Osteocyte (in vitro differentiated cells): ENCODE data around the gene EBF3. TPM values are rescaled to one million over a fixed set of nuclear protein-coding genes. Genes with fewer than 3 reads are reported as not detected.

Experiments
- DNase-seq: peaks from one replicate; pipeline ENCODE4 v3.0.0; 2021; ENCODE audit warnings: mixed read lengths; ENCODE audit not compliant: unreplicated experiment; ENCODE audit errors: extremely low spot score
- H3K27ac Mint-ChIP-seq: one replicate; pipeline ENCODE4 v1.8.0; 2021; ENCODE audit warnings: mild to moderate bottlenecking, mixed read lengths; ENCODE audit not compliant: unreplicated experiment
- H3K27me3 Mint-ChIP-seq: one replicate; pipeline ENCODE4 v1.8.0; 2021; ENCODE audit warnings: mixed read lengths; ENCODE audit not compliant: unreplicated experiment
- H3K36me3 Mint-ChIP-seq: one replicate; pipeline ENCODE4 v1.8.0; 2021; ENCODE audit warnings: mixed read lengths; ENCODE audit not compliant: unreplicated experiment
- H3K4me1 Mint-ChIP-seq: one replicate; pipeline ENCODE4 v1.8.0; 2021; ENCODE audit warnings: mixed read lengths; ENCODE audit not compliant: unreplicated experiment
- H3K4me3 Mint-ChIP-seq: one replicate; pipeline ENCODE4 v1.8.0; 2021; ENCODE audit warnings: mild to moderate bottlenecking, moderate library complexity, mixed read lengths; ENCODE audit not compliant: unreplicated experiment
- H3K9me3 Mint-ChIP-seq: one replicate; pipeline ENCODE4 v1.8.0; 2021; ENCODE audit warnings: mixed read lengths; ENCODE audit not compliant: unreplicated experiment
- total RNA-seq: library from RNA; stranded (reverse); gene quantifications from 2 replicates; pipeline ENCODE4 v1.2.1, GENCODE V29; 2021
- TF ChIP-seq, protein P1 (sequence below): fragments of 200-600 bp; sonication (generic); IDR thresholded peaks from 2 replicates; pipeline ENCODE4 v1.5.0; 2021; ENCODE audit warnings: antibody characterized with exemption, mild to moderate bottlenecking, moderate library complexity

The EBF3 gene
- total RNA-seq, 1 donor from 2014 or later, result 0.59 TPM

DNA sequence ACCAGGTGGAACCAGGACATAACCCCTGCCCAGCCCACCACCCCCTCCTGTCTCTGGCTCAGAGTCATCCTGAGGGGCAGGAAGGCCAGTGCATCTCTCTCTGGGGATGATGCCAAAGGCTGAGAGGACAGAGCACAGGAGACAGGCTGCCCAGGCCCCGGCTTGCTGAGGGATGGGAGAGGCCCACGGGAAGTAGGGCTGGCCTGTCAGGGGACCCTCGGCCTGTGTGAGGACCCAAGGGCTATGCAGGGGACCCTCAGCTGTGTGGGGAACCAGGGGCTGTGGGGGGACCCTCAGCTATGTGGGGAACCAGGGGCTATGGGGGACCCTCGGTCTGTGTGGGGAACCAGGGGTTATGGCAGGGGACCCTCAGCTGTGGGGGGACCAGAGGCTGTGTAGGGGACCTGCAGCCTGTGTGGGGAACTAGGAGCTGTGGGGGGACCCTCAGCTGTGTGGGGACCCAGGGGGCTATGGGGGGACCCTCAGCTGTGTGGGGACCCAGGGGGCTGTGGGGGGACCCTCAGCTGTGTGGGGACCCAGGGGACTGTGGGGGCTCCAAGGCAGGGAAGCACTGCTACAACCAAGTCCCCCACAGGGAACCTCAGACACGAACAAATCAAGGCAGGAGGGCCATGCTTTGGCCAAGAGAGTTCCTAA, 27.7 kb downstream of the EBF3 start:
- no peaks in the 10 kb centered on the region for H3K4me1 Mint-ChIP-seq
- TF ChIP-seq, protein P1, sequence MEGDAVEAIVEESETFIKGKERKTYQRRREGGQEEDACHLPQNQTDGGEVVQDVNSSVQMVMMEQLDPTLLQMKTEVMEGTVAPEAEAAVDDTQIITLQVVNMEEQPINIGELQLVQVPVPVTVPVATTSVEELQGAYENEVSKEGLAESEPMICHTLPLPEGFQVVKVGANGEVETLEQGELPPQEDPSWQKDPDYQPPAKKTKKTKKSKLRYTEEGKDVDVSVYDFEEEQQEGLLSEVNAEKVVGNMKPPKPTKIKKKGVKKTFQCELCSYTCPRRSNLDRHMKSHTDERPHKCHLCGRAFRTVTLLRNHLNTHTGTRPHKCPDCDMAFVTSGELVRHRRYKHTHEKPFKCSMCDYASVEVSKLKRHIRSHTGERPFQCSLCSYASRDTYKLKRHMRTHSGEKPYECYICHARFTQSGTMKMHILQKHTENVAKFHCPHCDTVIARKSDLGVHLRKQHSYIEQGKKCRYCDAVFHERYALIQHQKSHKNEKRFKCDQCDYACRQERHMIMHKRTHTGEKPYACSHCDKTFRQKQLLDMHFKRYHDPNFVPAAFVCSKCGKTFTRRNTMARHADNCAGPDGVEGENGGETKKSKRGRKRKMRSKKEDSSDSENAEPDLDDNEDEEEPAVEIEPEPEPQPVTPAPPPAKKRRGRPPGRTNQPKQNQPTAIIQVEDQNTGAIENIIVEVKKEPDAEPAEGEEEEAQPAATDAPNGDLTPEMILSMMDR, result no peak
- no peak for DNase-seq
- no peak overlapping the region for H3K4me3 Mint-ChIP-seq
- no peak overlapping the region for H3K27ac Mint-ChIP-seq
- no peaks in the 10 kb centered on the region for H3K27me3 Mint-ChIP-seq
- no peaks in the 10 kb centered on the region for H3K36me3 Mint-ChIP-seq
- H3K9me3 Mint-ChIP-seq, result no peaks in the 10 kb centered on the region

DNA sequence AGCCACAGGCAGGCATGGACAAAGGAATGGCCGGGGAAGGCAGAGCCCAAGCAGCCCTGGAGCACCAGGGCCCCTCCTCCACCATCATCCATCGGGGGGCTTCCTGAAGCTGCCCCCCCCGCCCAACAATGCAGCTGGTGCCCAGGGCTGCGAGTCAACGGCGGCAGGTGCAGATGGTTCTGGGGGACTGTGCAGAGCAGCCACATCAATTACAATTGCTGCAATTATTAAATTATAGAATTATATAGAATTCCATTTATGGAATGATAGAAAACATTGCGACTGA, 28.3 kb downstream of the EBF3 start:
- no peaks in the 10 kb centered on the region for H3K36me3 Mint-ChIP-seq
- no peaks in the 10 kb centered on the region for H3K27me3 Mint-ChIP-seq
- H3K27ac Mint-ChIP-seq, result no peak overlapping the region
- no peaks in the 10 kb centered on the region for H3K9me3 Mint-ChIP-seq
- no peaks in the 10 kb centered on the region for H3K4me1 Mint-ChIP-seq
- DNase-seq, result no peak
- H3K4me3 Mint-ChIP-seq, result no peak overlapping the region
- TF ChIP-seq, protein P1, result no peak

DNA sequence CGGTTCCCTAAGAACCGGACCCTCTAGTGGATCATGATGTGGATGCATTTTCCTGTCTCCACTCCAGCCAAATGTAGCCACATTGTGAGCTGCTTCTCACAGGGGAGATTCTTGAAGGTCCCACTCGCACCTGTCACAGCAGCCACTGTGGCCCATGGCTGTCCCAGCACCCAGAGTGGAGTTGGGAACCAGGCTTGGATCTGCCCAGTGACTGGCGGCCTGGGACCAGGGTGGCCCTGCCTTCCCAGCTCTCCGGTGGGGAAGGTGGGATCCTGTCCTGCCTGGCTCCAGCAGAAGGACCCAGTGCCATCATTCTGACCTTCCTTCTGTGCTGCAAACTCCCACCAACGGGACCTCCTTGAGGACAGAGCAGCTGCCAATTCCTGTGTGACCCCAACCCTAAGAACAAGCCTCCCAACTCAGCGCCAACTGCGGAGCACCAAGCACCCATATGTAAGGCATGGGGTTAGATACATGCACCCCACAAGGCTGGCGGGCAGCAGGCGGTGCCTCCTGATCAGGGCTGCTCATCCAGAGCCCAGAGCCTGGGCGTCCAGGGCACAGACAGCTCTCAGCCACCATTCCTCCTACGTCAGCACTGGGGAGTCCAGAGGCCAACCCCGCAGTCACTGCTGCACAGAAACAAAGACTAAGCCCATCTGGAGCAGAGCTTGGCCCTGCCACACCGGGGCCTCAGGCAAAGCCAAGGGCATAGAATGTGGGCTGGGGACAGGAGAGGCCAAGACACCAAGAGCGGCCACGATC, 28.8 kb downstream of the EBF3 start:
- no peaks in the 10 kb centered on the region for H3K9me3 Mint-ChIP-seq
- H3K4me1 Mint-ChIP-seq, result no peaks in the 10 kb centered on the region
- no peak for DNase-seq
- H3K27me3 Mint-ChIP-seq, result no peaks in the 10 kb centered on the region
- no peak overlapping the region for H3K4me3 Mint-ChIP-seq
- H3K36me3 Mint-ChIP-seq, result no peaks in the 10 kb centered on the region
- H3K27ac Mint-ChIP-seq, result no peak overlapping the region
- TF ChIP-seq, protein P1, result no peak

DNA sequence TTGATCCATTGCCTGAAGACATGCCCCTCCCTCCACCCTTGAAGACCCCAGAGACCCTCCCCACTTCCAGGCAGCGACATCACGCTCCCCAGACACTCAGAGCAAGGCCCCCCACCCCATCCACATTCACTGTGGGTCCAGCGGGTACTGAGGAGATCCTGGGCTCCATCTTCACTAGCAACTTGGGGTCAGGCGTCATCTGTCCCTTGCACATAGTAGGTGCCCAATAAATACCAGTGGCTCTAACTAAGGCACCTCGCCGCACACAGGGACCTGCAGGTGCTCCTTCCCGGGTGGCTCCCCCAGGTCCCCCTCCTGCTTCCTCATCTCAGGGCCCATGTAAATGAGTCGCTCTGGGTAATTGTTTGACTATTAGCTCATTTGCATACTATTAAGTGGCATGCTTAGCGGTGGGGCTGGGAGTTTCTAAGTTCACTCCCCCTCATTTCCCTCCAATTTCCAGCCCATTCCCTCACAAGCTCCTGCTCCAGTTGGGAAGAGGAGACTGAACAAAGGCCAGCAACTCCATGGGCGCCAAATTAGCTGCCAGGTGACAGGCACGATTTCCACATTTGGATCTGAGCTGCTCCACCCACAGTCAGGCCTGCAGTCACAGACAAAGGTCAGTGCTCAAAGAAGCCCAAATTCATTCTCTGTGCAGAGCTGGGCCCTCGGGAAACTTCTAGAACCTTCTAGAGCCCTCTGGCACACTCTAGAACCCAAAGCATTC, 29.7 kb downstream of the EBF3 start:
- no peak for DNase-seq
- TF ChIP-seq, protein P1, result no peak
- H3K27me3 Mint-ChIP-seq, result no peaks in the 10 kb centered on the region
- H3K9me3 Mint-ChIP-seq, result no peaks in the 10 kb centered on the region
- no peak overlapping the region for H3K4me3 Mint-ChIP-seq
- no peaks in the 10 kb centered on the region for H3K36me3 Mint-ChIP-seq
- no peak overlapping the region for H3K27ac Mint-ChIP-seq
- no peaks in the 10 kb centered on the region for H3K4me1 Mint-ChIP-seq

- no peak for DNase-seq
- no peaks in the 10 kb centered on the region for H3K9me3 Mint-ChIP-seq
- H3K4me1 Mint-ChIP-seq, result no peaks in the 10 kb centered on the region
- H3K36me3 Mint-ChIP-seq, result no peaks in the 10 kb centered on the region
- H3K27ac Mint-ChIP-seq, result no peak overlapping the region
- TF ChIP-seq, protein P1, result no peak
- no peaks in the 10 kb centered on the region for H3K27me3 Mint-ChIP-seq
- no peak overlapping the region for H3K4me3 Mint-ChIP-seq
These were observed 30.5 kb downstream of the EBF3 start for GRCh38 chr10:129933456-129934092.
